ENCODE results near the gene SYT13. TPM values are rescaled to one million over a fixed set of nuclear protein-coding genes. Genes with fewer than 3 reads are reported as not detected.

SYT13 gene
- total RNA-seq, 1 donor = not detected

DNA sequence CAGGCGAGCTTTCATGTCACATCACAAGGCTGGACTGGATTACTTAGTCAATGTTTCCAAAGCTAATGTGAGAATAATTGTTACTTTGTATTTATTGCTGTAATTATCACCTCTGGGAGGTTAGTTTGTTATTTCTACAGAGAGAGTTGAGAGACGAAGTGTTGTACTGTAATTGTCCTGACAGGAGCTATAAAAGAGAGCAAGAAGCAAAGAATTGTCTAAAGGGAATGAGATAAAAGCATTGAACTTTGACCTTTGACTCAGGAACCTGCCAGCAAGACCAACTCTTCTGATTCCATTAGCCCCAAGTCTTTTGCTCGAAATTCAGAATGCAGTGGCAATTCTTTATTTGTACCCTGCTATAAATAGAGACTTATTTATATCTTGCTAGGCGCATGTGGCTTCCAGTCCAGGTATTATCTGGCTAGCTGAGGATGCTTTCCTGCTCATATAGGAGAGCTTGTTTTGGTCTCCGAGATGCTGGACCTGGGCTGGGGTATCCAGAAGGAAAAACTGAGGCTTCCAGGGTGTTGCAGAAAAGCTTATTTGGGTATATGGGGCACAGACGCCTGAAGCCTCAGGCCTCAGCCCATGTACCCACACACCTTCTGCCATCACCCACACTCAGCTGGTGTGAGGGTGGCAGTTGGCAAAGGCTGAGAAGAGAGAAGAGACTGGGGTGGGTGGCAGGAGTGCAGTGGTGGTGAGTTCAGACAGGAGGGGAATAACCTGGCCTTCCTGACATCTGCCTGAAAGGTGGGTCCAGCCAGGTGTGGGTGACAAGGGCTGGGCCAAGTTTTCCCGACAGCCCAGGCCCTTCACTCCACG, 40.7 kb downstream of the SYT13 start:
- TF ChIP-seq, protein P1, sequence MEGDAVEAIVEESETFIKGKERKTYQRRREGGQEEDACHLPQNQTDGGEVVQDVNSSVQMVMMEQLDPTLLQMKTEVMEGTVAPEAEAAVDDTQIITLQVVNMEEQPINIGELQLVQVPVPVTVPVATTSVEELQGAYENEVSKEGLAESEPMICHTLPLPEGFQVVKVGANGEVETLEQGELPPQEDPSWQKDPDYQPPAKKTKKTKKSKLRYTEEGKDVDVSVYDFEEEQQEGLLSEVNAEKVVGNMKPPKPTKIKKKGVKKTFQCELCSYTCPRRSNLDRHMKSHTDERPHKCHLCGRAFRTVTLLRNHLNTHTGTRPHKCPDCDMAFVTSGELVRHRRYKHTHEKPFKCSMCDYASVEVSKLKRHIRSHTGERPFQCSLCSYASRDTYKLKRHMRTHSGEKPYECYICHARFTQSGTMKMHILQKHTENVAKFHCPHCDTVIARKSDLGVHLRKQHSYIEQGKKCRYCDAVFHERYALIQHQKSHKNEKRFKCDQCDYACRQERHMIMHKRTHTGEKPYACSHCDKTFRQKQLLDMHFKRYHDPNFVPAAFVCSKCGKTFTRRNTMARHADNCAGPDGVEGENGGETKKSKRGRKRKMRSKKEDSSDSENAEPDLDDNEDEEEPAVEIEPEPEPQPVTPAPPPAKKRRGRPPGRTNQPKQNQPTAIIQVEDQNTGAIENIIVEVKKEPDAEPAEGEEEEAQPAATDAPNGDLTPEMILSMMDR (IDR thresholded peaks at IDR 0.05; ENCODE audit: insufficient read depth, low read length) = no peak
- DNase-seq (ENCODE audit: low read depth) = no peak
- H3K4me3 ChIP-seq (ENCODE audit: low read depth, low read length) = no peak overlapping the region

DNA sequence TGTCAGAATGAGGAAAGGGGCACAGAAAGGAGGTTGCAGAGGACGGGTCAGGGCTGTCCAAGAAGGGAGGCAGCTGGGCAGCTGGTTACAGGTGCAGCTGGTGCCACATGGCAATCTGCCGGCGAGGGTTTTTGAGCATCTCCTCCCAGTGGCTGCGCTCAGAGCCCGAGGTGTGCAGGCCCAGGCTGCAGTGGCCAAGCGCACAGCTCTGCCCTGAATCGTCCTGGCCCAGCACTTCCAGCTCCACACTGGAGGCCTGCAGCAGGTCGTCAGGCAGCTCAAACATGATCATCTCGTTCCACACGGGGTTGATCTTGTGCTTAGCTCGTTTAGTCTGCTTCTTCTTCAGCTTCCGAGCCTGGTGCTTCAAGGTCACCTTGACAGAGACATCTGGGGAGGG, 42.2 kb downstream of the SYT13 start:
- TF ChIP-seq, protein P1 (IDR thresholded peaks at IDR 0.05; ENCODE audit: insufficient read depth, low read length) = no peak
- no peak overlapping the region for H3K4me3 ChIP-seq (ENCODE audit: low read depth, low read length)
- no peak for DNase-seq (ENCODE audit: low read depth)

GRCh38 chr11:45239733-45240132, 46.4 kb downstream of the SYT13 start:
- no peak overlapping the region for H3K4me3 ChIP-seq (ENCODE audit: low read depth, low read length)
- DNase-seq (ENCODE audit: low read depth) = no peak
- TF ChIP-seq, protein P1 (IDR thresholded peaks at IDR 0.05; ENCODE audit: insufficient read depth, low read length) = no peak

DNA sequence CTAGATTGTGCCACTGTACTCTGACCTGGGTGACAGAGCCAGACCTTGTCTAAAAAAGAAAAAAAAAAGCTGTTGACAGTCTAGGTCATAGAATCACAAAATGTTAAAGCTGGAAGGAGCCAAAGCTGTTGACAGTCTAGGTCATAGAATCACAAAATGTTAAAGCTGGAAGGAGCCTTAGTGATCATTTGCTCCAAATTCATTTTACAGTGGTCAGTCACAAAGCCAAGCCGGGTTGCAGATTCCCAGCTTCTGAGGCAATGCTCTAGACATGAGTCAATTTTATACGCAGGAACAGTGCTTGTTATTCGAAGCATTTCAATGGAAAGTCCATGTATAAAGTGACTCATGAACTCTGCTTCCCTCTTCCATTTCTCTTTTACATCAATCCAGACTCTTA, 47.4 kb downstream of the SYT13 start:
- TF ChIP-seq, protein P1 (IDR thresholded peaks at IDR 0.05; ENCODE audit: insufficient read depth, low read length) = no peak
- peak; percentile 63 for DNase-seq (ENCODE audit: low read depth)
- H3K4me3 ChIP-seq (ENCODE audit: low read depth, low read length) = no peak overlapping the region

- DNase-seq (ENCODE audit: low read depth) = no peak
- no peak overlapping the region for H3K4me3 ChIP-seq (ENCODE audit: low read depth, low read length)
- TF ChIP-seq, protein P1 (IDR thresholded peaks at IDR 0.05; ENCODE audit: insufficient read depth, low read length) = no peak
Measured at GRCh38 chr11:45237711-45238315, 48.3 kb downstream of the SYT13 start.

- H3K4me3 ChIP-seq (ENCODE audit: low read depth, low read length) = no peak overlapping the region
- TF ChIP-seq, protein P1 (IDR thresholded peaks at IDR 0.05; ENCODE audit: insufficient read depth, low read length) = no peak
- no peak for DNase-seq (ENCODE audit: low read depth)
Measured at GRCh38 chr11:45234306-45235006, 51.7 kb downstream of the SYT13 start.

Measured in fibroblast of the aortic adventitia (primary cell).